Duodenal mucosa (tissue), 2 donors: ENCODE results near the gene ARPC1B.
A peak's percentile ranks its signal among the peaks of the same experiment; 100 is the strongest.
"Not testable (repeated sequence)": the region's sequence is repeated elsewhere in the genome, so short reads cannot be mapped to it uniquely, and the experiment has no call there.

Experiments used
- H3K27ac ChIP-seq: one replicate; pipeline ENCODE4 v1.7.0; 2013; ENCODE audit warnings: low read depth, low read length
- H3K27me3 ChIP-seq, 2 donors: one replicate each; pipeline ENCODE4 v1.7.0; 2013; ENCODE audit warnings: low read length in 2 of 2, control low read depth in 1 of 2; ENCODE audit not compliant: insufficient read depth in 2 of 2, control insufficient read depth in 1 of 2
- H3K36me3 ChIP-seq, 2 donors: one replicate each; pipeline ENCODE4 v1.7.0; 2013; ENCODE audit warnings: low read length in 2 of 2, control low read depth in 1 of 2; ENCODE audit not compliant: insufficient read depth in 2 of 2, control insufficient read depth in 1 of 2
- H3K4me1 ChIP-seq, 2 donors: one replicate each; pipeline ENCODE4 v1.7.0; 2013; ENCODE audit warnings: low read length in 2 of 2, control low read depth in 1 of 2; ENCODE audit not compliant: insufficient read depth in 2 of 2, control insufficient read depth in 1 of 2
- H3K4me3 ChIP-seq, 2 donors: one replicate each; pipeline ENCODE4 v1.7.0; 2013; ENCODE audit warnings: low read length in 2 of 2, low read depth in 1 of 2
- H3K9ac ChIP-seq, 2 donors: one replicate each; pipeline ENCODE4 v1.7.0; 2013; ENCODE audit warnings: low read length in 2 of 2, low read depth in 1 of 2
- H3K9me3 ChIP-seq, 2 donors: one replicate each; pipeline ENCODE4 v1.7.0; 2013; ENCODE audit warnings: low read length in 2 of 2, control low read depth in 1 of 2; ENCODE audit not compliant: control insufficient read depth in 1 of 2

Gene ARPC1B

GRCh38 chr7:99422625-99423024 is 48.1 kb downstream of the ARPC1B start:
- Histone ChIP-seq H3K36me3 (peaks cover 41 to 69% of the 10 kb centered on the region in 2 donors), H3K9me3 (no peaks in the 10 kb centered on the region), H3K4me1 (no peaks in the 10 kb centered on the region), H3K4me3 (no peak overlapping the region), H3K9ac (no peak overlapping the region), H3K27me3 (no peaks in the 10 kb centered on the region), H3K27ac (no peak overlapping the region)

- Histone ChIP-seq H3K9ac (no peak overlapping the region), H3K9me3 (no peaks in the 10 kb centered on the region), H3K27me3 (no peaks in the 10 kb centered on the region), H3K4me1 (no peaks in the 10 kb centered on the region), H3K27ac (no peak overlapping the region), H3K36me3 (peaks cover 27 to 61% of the 10 kb centered on the region in 2 donors), H3K4me3 (no peak overlapping the region)
These were observed 50.6 kb downstream of the ARPC1B start for GRCh38 chr7:99424932-99425730.

- H3K9me3 ChIP-seq = no peaks in the 10 kb centered on the region
- H3K9ac ChIP-seq = no peak overlapping the region
- H3K27ac ChIP-seq = no peak overlapping the region
- no peak overlapping the region for H3K4me3 ChIP-seq
- H3K4me1 ChIP-seq = no peaks in the 10 kb centered on the region
- H3K27me3 ChIP-seq = no peaks in the 10 kb centered on the region
- peaks cover 19 to 60% of the 10 kb centered on the region in 2 donors for H3K36me3 ChIP-seq
These were observed 54.5 kb downstream of the ARPC1B start for GRCh38 chr7:99428972-99429566.

- Histone ChIP-seq H3K4me1 (no peaks in the 10 kb centered on the region), H3K9ac (no peak overlapping the region), H3K4me3 (no peak overlapping the region), H3K36me3 (peaks cover 14 to 59% of the 10 kb centered on the region in 2 donors), H3K27me3 (no peaks in the 10 kb centered on the region), H3K27ac (no peak overlapping the region), H3K9me3 (no peaks in the 10 kb centered on the region)
These were observed 55.2 kb downstream of the ARPC1B start for GRCh38 chr7:99429756-99430155.

GRCh38 chr7:99431756-99432540 is 57.4 kb downstream of the ARPC1B start:
- H3K4me3 ChIP-seq, H3K9ac ChIP-seq, H3K4me1 ChIP-seq, H3K9me3 ChIP-seq, H3K27me3 ChIP-seq, H3K27ac ChIP-seq: not testable (repeated sequence)
- peaks cover 14 to 55% of the 10 kb centered on the region in 2 donors for H3K36me3 ChIP-seq

GRCh38 chr7:99433158-99433557 is 58.6 kb downstream of the ARPC1B start:
- no peaks in the 10 kb centered on the region for H3K27me3 ChIP-seq
- H3K27ac ChIP-seq = no peak overlapping the region
- H3K9ac ChIP-seq = no peak overlapping the region
- peaks cover 0 to 7% of the 10 kb centered on the region in 2 donors for H3K4me1 ChIP-seq
- H3K4me3 ChIP-seq = no peak overlapping the region
- peaks cover 14 to 55% of the 10 kb centered on the region in 2 donors for H3K36me3 ChIP-seq
- no peaks in the 10 kb centered on the region for H3K9me3 ChIP-seq

GRCh38 chr7:99437946-99438572 is 63.5 kb downstream of the ARPC1B start:
- peak overlapping the region; percentile 47 for H3K27ac ChIP-seq
- H3K9me3 ChIP-seq = no peaks in the 10 kb centered on the region
- H3K4me3 ChIP-seq = peak overlapping the region; percentile 76 to 95
- H3K27me3 ChIP-seq = no peaks in the 10 kb centered on the region
- peak overlapping the region; percentile 69 to 87 for H3K9ac ChIP-seq
- H3K36me3 ChIP-seq = peaks cover 2 to 20% of the 10 kb centered on the region in 2 donors
- peaks cover 9 to 19% of the 10 kb centered on the region in 2 donors for H3K4me1 ChIP-seq

GRCh38 chr7:99438573-99439480 is 64.3 kb downstream of the ARPC1B start, which contains the start of the genes CPSF4 and PTCD1:
Gene CPSF4 (plus strand): TSS chr7:99438943. CDS start chr7:99439083, 140 bp downstream.
Gene PTCD1 (minus strand): TSS chr7:99438798. CDS start chr7:99435242, 3,556 bp downstream.
- H3K9ac ChIP-seq = peak within 1 kb of the TSS; percentile 69 to 87
- H3K27ac ChIP-seq = peak within 1 kb of the TSS; percentile 47
- H3K9me3 ChIP-seq = no peaks in the 10 kb centered on the region
- H3K27me3 ChIP-seq = no peaks in the 10 kb centered on the region
- peaks cover 2 to 12% of the 10 kb centered on the region in 2 donors for H3K36me3 ChIP-seq
- peak within 1 kb of the TSS; percentile 76 to 95 for H3K4me3 ChIP-seq
- peaks cover 9 to 19% of the 10 kb centered on the region in 2 donors for H3K4me1 ChIP-seq

GRCh38 chr7:99440195-99440594 is 65.7 kb downstream of the ARPC1B start:
- H3K27ac ChIP-seq = no peak overlapping the region
- peak overlapping the region; percentile 76 to 95 for H3K4me3 ChIP-seq
- peak overlapping the region in 1 of 2 donors; percentile 69 for H3K9ac ChIP-seq

More at GRCh38 chr7:99440195-99440594, 65.7 kb downstream of the ARPC1B start:
- Histone ChIP-seq H3K4me1 (peaks cover 9 to 19% of the 10 kb centered on the region in 2 donors), H3K27me3 (no peaks in the 10 kb centered on the region), H3K36me3 (peaks cover 2 to 8% of the 10 kb centered on the region in 2 donors), H3K9me3 (no peaks in the 10 kb centered on the region)
